MG63 (cell line): ENCODE data around the gene KSR1. TPM values are rescaled to one million over a fixed set of nuclear protein-coding genes. Genes with fewer than 3 reads are reported as not detected.

Experiments
- DNase-seq: peaks from one replicate; pipeline ENCODE4 v3.0.0-alpha.2; 2020
- H3K27me3 ChIP-seq: fragments of 250-450 bp; sonication (Bioruptor Pico); 2 replicates; pipeline ENCODE4 v1.5.1; 2020; ENCODE audit warnings: mild to moderate bottlenecking, moderate library complexity
- H3K36me3 ChIP-seq: fragments of 250-450 bp; sonication (Bioruptor Pico); 2 replicates; pipeline ENCODE4 v1.5.1; 2020; ENCODE audit warnings: mild to moderate bottlenecking, moderate library complexity
- H3K4me3 ChIP-seq: fragments of 250-450 bp; sonication (Bioruptor Pico); 2 replicates; pipeline ENCODE4 v1.5.1; 2020; ENCODE audit warnings: mild to moderate bottlenecking, moderate library complexity
- H3K9me3 ChIP-seq: fragments of 250-450 bp; sonication (Bioruptor Pico); 2 replicates; pipeline ENCODE4 v1.5.1; 2020; ENCODE audit warnings: mild to moderate bottlenecking, moderate library complexity
- total RNA-seq: library from RNA; depleted of rRNA; stranded (reverse); fragments of >200 nt; shearing (Covaris generic); gene quantifications from 2 replicates; pipeline ENCODE4 v1.2.3, GENCODE V29; 2014; ENCODE audit warnings: low replicate concordance

KSR1 gene
- total RNA-seq, 1 experiment from 2014 or later: 7.6 TPM

- Histone ChIP-seq H3K9me3 (no peaks in the 10 kb centered on the region), H3K36me3 (no peaks in the 10 kb centered on the region), H3K27me3 (no peaks in the 10 kb centered on the region), H3K4me3 (no peak overlapping the region)
- peak; percentile 97 for DNase-seq
Measured at GRCh38 chr17:27540318-27541101, 84.3 kb downstream of the KSR1 start.

GRCh38 chr17:27541301-27542023 is 85.2 kb downstream of the KSR1 start:
- H3K4me3 ChIP-seq: no peak overlapping the region
- no peaks in the 10 kb centered on the region for H3K36me3 ChIP-seq
- no peak for DNase-seq
- H3K27me3 ChIP-seq: no peaks in the 10 kb centered on the region
- no peaks in the 10 kb centered on the region for H3K9me3 ChIP-seq

GRCh38 chr17:27542841-27543463 is 86.7 kb downstream of the KSR1 start:
- Histone ChIP-seq H3K27me3 (no peaks in the 10 kb centered on the region), H3K4me3 (no peak overlapping the region), H3K9me3 (no peaks in the 10 kb centered on the region), H3K36me3 (no peaks in the 10 kb centered on the region)
- DNase-seq: no peak

GRCh38 chr17:27543464-27543856 is 87.2 kb downstream of the KSR1 start:
- DNase-seq: no peak
- Histone ChIP-seq H3K36me3 (no peaks in the 10 kb centered on the region), H3K9me3 (no peaks in the 10 kb centered on the region), H3K4me3 (no peak overlapping the region), H3K27me3 (no peaks in the 10 kb centered on the region)

- no peak overlapping the region for H3K4me3 ChIP-seq
- H3K9me3 ChIP-seq: no peaks in the 10 kb centered on the region
- H3K36me3 ChIP-seq: no peaks in the 10 kb centered on the region
- DNase-seq: no peak
- H3K27me3 ChIP-seq: no peaks in the 10 kb centered on the region
Measured at GRCh38 chr17:27543958-27544349, 87.7 kb downstream of the KSR1 start.

GRCh38 chr17:27544350-27545131 is 88.3 kb downstream of the KSR1 start:
- H3K36me3 ChIP-seq: no peaks in the 10 kb centered on the region
- no peak overlapping the region for H3K4me3 ChIP-seq
- DNase-seq: no peak
- H3K9me3 ChIP-seq: no peaks in the 10 kb centered on the region
- no peaks in the 10 kb centered on the region for H3K27me3 ChIP-seq

- no peak for DNase-seq
- no peaks in the 10 kb centered on the region for H3K36me3 ChIP-seq
- no peak overlapping the region for H3K4me3 ChIP-seq
- H3K9me3 ChIP-seq: no peaks in the 10 kb centered on the region
- no peaks in the 10 kb centered on the region for H3K27me3 ChIP-seq
Measured at GRCh38 chr17:27545562-27546229, 89.4 kb downstream of the KSR1 start.

- Histone ChIP-seq H3K4me3 (no peak overlapping the region), H3K9me3 (no peaks in the 10 kb centered on the region), H3K36me3 (no peaks in the 10 kb centered on the region), H3K27me3 (no peaks in the 10 kb centered on the region)
- no peak for DNase-seq
Measured at GRCh38 chr17:27546624-27547300, 90.5 kb downstream of the KSR1 start.

GRCh38 chr17:27547301-27547683 is 91.0 kb downstream of the KSR1 start:
- Histone ChIP-seq H3K4me3 (no peak overlapping the region), H3K36me3 (no peaks in the 10 kb centered on the region), H3K9me3 (no peaks in the 10 kb centered on the region), H3K27me3 (no peaks in the 10 kb centered on the region)
- no peak for DNase-seq

- Histone ChIP-seq H3K27me3 (no peaks in the 10 kb centered on the region), H3K9me3 (no peaks in the 10 kb centered on the region), H3K4me3 (no peak overlapping the region), H3K36me3 (no peaks in the 10 kb centered on the region)
- no peak for DNase-seq
Measured at GRCh38 chr17:27548369-27548768, 92.1 kb downstream of the KSR1 start.

GRCh38 chr17:27549251-27549893 is 93.1 kb downstream of the KSR1 start:
- no peak overlapping the region for H3K4me3 ChIP-seq
- no peaks in the 10 kb centered on the region for H3K9me3 ChIP-seq
- H3K36me3 ChIP-seq: no peaks in the 10 kb centered on the region
- no peaks in the 10 kb centered on the region for H3K27me3 ChIP-seq
- DNase-seq: no peak

GRCh38 chr17:27550291-27550930 is 94.2 kb downstream of the KSR1 start:
- Histone ChIP-seq H3K4me3 (no peak overlapping the region), H3K27me3 (no peaks in the 10 kb centered on the region), H3K9me3 (no peaks in the 10 kb centered on the region), H3K36me3 (no peaks in the 10 kb centered on the region)
- no peak for DNase-seq

- Histone ChIP-seq H3K27me3 (no peaks in the 10 kb centered on the region), H3K36me3 (no peaks in the 10 kb centered on the region), H3K9me3 (no peaks in the 10 kb centered on the region), H3K4me3 (no peak overlapping the region)
- DNase-seq: no peak
Measured at GRCh38 chr17:27550974-27551505, 94.8 kb downstream of the KSR1 start.

GRCh38 chr17:27551701-27552248 is 95.5 kb downstream of the KSR1 start:
- no peaks in the 10 kb centered on the region for H3K36me3 ChIP-seq
- no peak overlapping the region for H3K4me3 ChIP-seq
- H3K9me3 ChIP-seq: no peaks in the 10 kb centered on the region
- H3K27me3 ChIP-seq: no peaks in the 10 kb centered on the region
- peak; percentile 29 for DNase-seq

GRCh38 chr17:27552276-27552732 is 96.1 kb downstream of the KSR1 start:
- H3K9me3 ChIP-seq: no peaks in the 10 kb centered on the region
- DNase-seq: peak; percentile 84
- H3K4me3 ChIP-seq: no peak overlapping the region
- no peaks in the 10 kb centered on the region for H3K36me3 ChIP-seq
- H3K27me3 ChIP-seq: no peaks in the 10 kb centered on the region
